IMR-90 (cell line): ENCODE results near the gene HEXD. TPM values are rescaled to one million over a fixed set of nuclear protein-coding genes. Genes with fewer than 3 reads are reported as not detected.

ENCODE experiments used
- ATAC-seq: fragments of 200-7000 bp; cut with Tn5 transposase; 2 replicates; pipeline ENCODE4 v1.9.1; 2020; ENCODE audit warnings: low read depth, mild to moderate bottlenecking, moderate library complexity
- BruUV-seq: library from RNA; stranded (reverse); fragments of 400-500 nt; replicated peaks from 2 replicates; lab custom pipeline; 2021; lab: Mats Ljungman, UMichigan
- CTCF ChIA-PET: fragments of 300-600 bp; formaldehyde crosslinking; extraction: SDS; loops from one replicate; lab custom pipeline; 2021; ENCODE audit warnings: antibody characterized with exemption; lab: Yijun Ruan, JAX
- POLR2A ChIA-PET: fragments of 300-600 bp; sonication (Branson Sonifier 250); formaldehyde crosslinking; loops from one replicate; lab custom pipeline; 2022; ENCODE audit warnings: antibody characterized with exemption; ENCODE audit not compliant: unreplicated experiment; lab: Charles Lee
- DNase-seq: peaks from one replicate; pipeline ENCODE4 v3.0.0; 2013
- H2AFZ ChIP-seq: replicated peaks from 2 replicates; pipeline ENCODE3; 2013; ENCODE audit warnings: low read length, mild to moderate bottlenecking; ENCODE audit not compliant: poor library complexity
- H2AK5ac ChIP-seq: 2 replicates; pipeline ENCODE4 v1.6.1; 2013; ENCODE audit warnings: low read depth, low read length, inconsistent platforms
- H2AK9ac ChIP-seq: replicated peaks from 2 replicates; pipeline ENCODE3; 2013; ENCODE audit warnings: mild to moderate bottlenecking, low read depth, low read length, moderate library complexity; ENCODE audit not compliant: poor library complexity
- H2BK120ac ChIP-seq: 2 replicates; pipeline ENCODE4 v1.6.1; 2013; ENCODE audit warnings: low read depth, low read length, inconsistent platforms
- H2BK15ac ChIP-seq: 3 replicates; pipeline ENCODE4 v1.6.1; 2013; ENCODE audit warnings: low read depth, low read length, inconsistent platforms
- H2BK20ac ChIP-seq: 2 replicates; pipeline ENCODE4 v1.6.1; 2013; ENCODE audit warnings: low read depth, mild to moderate bottlenecking, inconsistent platforms, low read length, moderate library complexity
- H2BK5ac ChIP-seq: 2 replicates; pipeline ENCODE4 v1.6.1; 2013; ENCODE audit warnings: mild to moderate bottlenecking, low read depth, low read length, inconsistent platforms; ENCODE audit not compliant: poor library complexity, severe bottlenecking
- H3K14ac ChIP-seq: replicated peaks from 2 replicates; pipeline ENCODE4 v1.6.1; 2013; ENCODE audit warnings: low read depth, low read length, inconsistent platforms
- H3K18ac ChIP-seq: 2 replicates; pipeline ENCODE4 v1.6.1; 2013; ENCODE audit warnings: low read depth, low read length, control low read depth
- H3K23ac ChIP-seq: 2 replicates; pipeline ENCODE4 v1.6.1; 2013; ENCODE audit warnings: low read depth, low read length, inconsistent platforms
- H3K27ac ChIP-seq: 2 replicates; pipeline ENCODE4 v1.5.1; 2013; ENCODE audit warnings: mild to moderate bottlenecking, control low read depth, low read length; ENCODE audit not compliant: insufficient read depth
- H3K27me3 ChIP-seq: 2 replicates; pipeline ENCODE4 v1.6.1; 2013; ENCODE audit warnings: low read length; ENCODE audit not compliant: control insufficient read depth, insufficient read depth
- H3K36me3 ChIP-seq: 2 replicates; pipeline ENCODE4 v1.6.1; 2013; ENCODE audit warnings: low read length, mixed read lengths; ENCODE audit not compliant: control insufficient read depth, insufficient read depth
- H3K4ac ChIP-seq: 2 replicates; pipeline ENCODE4 v1.6.1; 2013; ENCODE audit warnings: low read depth, low read length, inconsistent platforms
- H3K4me1 ChIP-seq: 2 replicates; pipeline ENCODE4 v1.6.1; 2013; ENCODE audit warnings: low read length, mixed read lengths; ENCODE audit not compliant: control insufficient read depth, insufficient read depth
- H3K4me2 ChIP-seq: 2 replicates; pipeline ENCODE4 v1.6.1; 2013; ENCODE audit warnings: low read depth, mild to moderate bottlenecking, control low read depth, low read length, moderate library complexity
- H3K4me3 ChIP-seq: 2 replicates; pipeline ENCODE4 v1.5.1; 2013; ENCODE audit warnings: low read depth, mild to moderate bottlenecking, control low read depth, low read length, moderate library complexity; ENCODE audit not compliant: insufficient read depth
- H3K56ac ChIP-seq: 2 replicates; pipeline ENCODE4 v1.6.1; 2013; ENCODE audit warnings: low read length, inconsistent platforms; ENCODE audit not compliant: insufficient read depth; ENCODE audit errors: extremely low read depth
- H3K79me1 ChIP-seq, 2 experiments: 2 replicates each; pipeline ENCODE4 v1.6.1; 2013; ENCODE audit warnings: low read length in 2 of 2, inconsistent platforms in 1 of 2, low read depth in 1 of 2
- H3K9ac ChIP-seq: 2 replicates; pipeline ENCODE4 v1.6.1; 2013; ENCODE audit warnings: low read depth, low read length, control low read depth
- H3K9me1 ChIP-seq: 2 replicates; pipeline ENCODE4 v1.6.1; 2013; ENCODE audit warnings: low read length, inconsistent platforms; ENCODE audit not compliant: insufficient read depth
- H3K9me3 ChIP-seq: 2 replicates; pipeline ENCODE4 v1.6.1; 2013; ENCODE audit warnings: low read length; ENCODE audit not compliant: control insufficient read depth, insufficient read depth
- H4K20me1 ChIP-seq: 2 replicates; pipeline ENCODE4 v1.6.1; 2013; ENCODE audit warnings: low read length, inconsistent platforms; ENCODE audit not compliant: insufficient read depth
- H4K5ac ChIP-seq: 2 replicates; pipeline ENCODE4 v1.6.1; 2013; ENCODE audit warnings: mild to moderate bottlenecking, low read depth, low read length, control low read depth
- H4K8ac ChIP-seq, 2 experiments: 2 replicates each; pipeline ENCODE4 v1.6.1; 2013; ENCODE audit warnings: low read depth in 2 of 2, low read length in 2 of 2, control low read depth in 1 of 2, inconsistent platforms in 1 of 2
- H4K91ac ChIP-seq: 2 replicates; pipeline ENCODE4 v1.6.1; 2013; ENCODE audit warnings: low read depth, low read length, inconsistent platforms; ENCODE audit not compliant: insufficient read depth
- BHLHE40 ChIP-seq: fragments of 150-350 bp; IDR thresholded peaks from 2 replicates; pipeline ENCODE4 v1.6.1; 2016; ENCODE audit warnings: mild to moderate bottlenecking, low read depth, low read length
- CEBPB ChIP-seq: IDR thresholded peaks from 2 replicates; pipeline ENCODE4 v1.6.1; 2012; ENCODE audit warnings: low read depth, low read length, improper control_type of control experiment
- CHD1 ChIP-seq: IDR thresholded peaks from 2 replicates; pipeline ENCODE4 v1.6.1; 2012; ENCODE audit warnings: low read depth, low read length, improper control_type of control experiment
- FOS ChIP-seq: fragments of 150-350 bp; IDR thresholded peaks from 2 replicates; pipeline ENCODE4 v1.6.1; 2016; ENCODE audit warnings: low read depth, low read length
- MAFK ChIP-seq: IDR thresholded peaks from 2 replicates; pipeline ENCODE4 v1.6.1; 2012; ENCODE audit warnings: low read depth, low read length, improper control_type of control experiment
- MAZ ChIP-seq: IDR thresholded peaks from 2 replicates; pipeline ENCODE4 v1.6.1; 2012; ENCODE audit warnings: low read depth, mild to moderate bottlenecking, low read length, improper control_type of control experiment, moderate library complexity, borderline replicate concordance
- MXI1 ChIP-seq: IDR thresholded peaks from 2 replicates; pipeline ENCODE4 v1.6.1; 2012; ENCODE audit warnings: low read depth, mild to moderate bottlenecking, low read length, moderate library complexity, borderline replicate concordance
- NFE2L2 ChIP-seq: fragments of 150-350 bp; IDR thresholded peaks from 2 replicates; pipeline ENCODE4 v1.6.1; 2016; ENCODE audit warnings: low read depth, mild to moderate bottlenecking, low read length
- POLR2A ChIP-seq: IDR thresholded peaks from 2 replicates; pipeline ENCODE4 v1.6.1; 2012; ENCODE audit warnings: mild to moderate bottlenecking, low read depth, low read length
- RAD21 ChIP-seq: IDR thresholded peaks from 2 replicates; pipeline ENCODE4 v1.6.1; 2012; ENCODE audit warnings: low read length, improper control_type of control experiment
- RCOR1 ChIP-seq: IDR thresholded peaks from 2 replicates; pipeline ENCODE4 v1.6.1; 2012; ENCODE audit warnings: mild to moderate bottlenecking, low read length, improper control_type of control experiment; ENCODE audit not compliant: insufficient replicate concordance
- RFX5 ChIP-seq: IDR thresholded peaks from 2 replicates; pipeline ENCODE4 v1.8.0; 2012; ENCODE audit warnings: low read depth, mild to moderate bottlenecking, low read length, moderate library complexity
- SMC3 ChIP-seq: fragments of 150-350 bp; IDR thresholded peaks from 2 replicates; pipeline ENCODE4 v1.6.1; 2016; ENCODE audit warnings: low read depth, mild to moderate bottlenecking, antibody characterized with exemption, low read length, moderate library complexity
- USF2 ChIP-seq: fragments of 150-350 bp; IDR thresholded peaks from 2 replicates; pipeline ENCODE4 v1.6.1; 2017; ENCODE audit warnings: mild to moderate bottlenecking, antibody characterized with exemption, low read length, low read depth
- WGBS, 2 experiments: methylation state at CpG; one replicate each; pipeline versions ENCODE4 v1.1.5 to v1.1.7; 2013; ENCODE audit warnings: missing lambda C conversion rate in 2 of 2; ENCODE audit not compliant: insufficient read length in 1 of 2; ENCODE audit errors: extremely low coverage in 2 of 2; 5-methylcytosine and 5-hydroxymethylcytosine counted together
- dilution Hi-C: fragments of 300-500 bp; cut with HindIII; formaldehyde crosslinking; loops from one replicate; pipeline ENCODE4 v1.14.3; 2018; ENCODE audit warnings: low sequenced_read_pairs; ENCODE audit not compliant: unreplicated experiment
- in situ Hi-C: fragments of 300-500 bp; cut with MboI; formaldehyde crosslinking; loops from 3 replicates; pipeline ENCODE4 v1.14.3; 2019; ENCODE audit warnings: low sequenced_read_pairs, inconsistent platforms, mixed read lengths
- intact Hi-C: fragments of 100-400 bp; cut with micrococcal nuclease; formaldehyde crosslinking; loops from 2 replicates; pipeline ENCODE4 v1.10.0; 2022
- polyA plus RNA-seq, 3 experiments: library from polyadenylated mRNA; depleted of rRNA; stranded (reverse); fragments of >200 nt; gene quantifications; 2 replicates each; pipeline ENCODE4 v1.2.3, GENCODE V29; 2012; ENCODE audit warnings: low replicate concordance in 1 of 3
- total RNA-seq: library from RNA; depleted of rRNA; stranded (reverse); fragments of >200 nt; gene quantifications from 2 replicates; pipeline ENCODE4 v1.2.3, GENCODE V29; 2012
- TF ChIP-seq, protein P1 (sequence below): fragments of 150-350 bp; IDR thresholded peaks from 2 replicates; pipeline ENCODE4 v1.6.1; 2016; ENCODE audit warnings: low read depth, mild to moderate bottlenecking, low read length, moderate library complexity, borderline replicate concordance
- TF ChIP-seq, protein P2 (sequence below): conservative IDR thresholded peaks from 2 replicates; pipeline ENCODE4 v1.5.1; 2012; ENCODE audit warnings: mild to moderate bottlenecking, low read depth, low read length, improper control_type of control experiment

Gene HEXD
- total and polyA plus RNA-seq, 2 of the 4 experiments (the other 2 are of a cell fraction): 3.8 to 9.5 TPM

DNA sequence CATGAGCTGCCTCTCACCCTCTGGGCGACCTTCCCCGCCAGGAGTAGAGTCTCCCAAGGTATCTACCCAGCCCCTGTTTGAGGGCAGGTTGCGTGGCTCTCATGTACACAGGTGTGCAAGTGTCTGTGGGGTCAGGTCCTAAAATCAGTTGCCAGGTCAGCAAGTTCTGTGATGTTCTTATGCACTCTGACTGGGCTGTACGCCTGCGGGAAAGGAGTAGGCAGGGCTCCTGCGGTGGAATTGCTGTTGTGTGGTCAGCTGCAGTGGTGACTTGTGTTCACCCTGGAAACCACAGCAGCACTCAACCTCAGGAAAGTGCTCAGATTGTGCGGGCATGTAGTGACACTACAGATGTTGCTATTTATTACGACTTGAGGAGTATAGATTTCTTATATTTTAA lies 59.8 kb downstream of the HEXD start:
- H3K9ac ChIP-seq: no peak overlapping the region
- TF ChIP-seq SMC3 (no peak), RCOR1 (no peak), FOS (no peak), BHLHE40 (no peak), CHD1 (no peak), NFE2L2 (no peak), RFX5 (no peak), USF2 (no peak), MAFK (no peak), MXI1 (no peak), CEBPB (no peak), POLR2A (no peak), MAZ (no peak), RAD21 (no peak)
- TF ChIP-seq, protein P1, sequence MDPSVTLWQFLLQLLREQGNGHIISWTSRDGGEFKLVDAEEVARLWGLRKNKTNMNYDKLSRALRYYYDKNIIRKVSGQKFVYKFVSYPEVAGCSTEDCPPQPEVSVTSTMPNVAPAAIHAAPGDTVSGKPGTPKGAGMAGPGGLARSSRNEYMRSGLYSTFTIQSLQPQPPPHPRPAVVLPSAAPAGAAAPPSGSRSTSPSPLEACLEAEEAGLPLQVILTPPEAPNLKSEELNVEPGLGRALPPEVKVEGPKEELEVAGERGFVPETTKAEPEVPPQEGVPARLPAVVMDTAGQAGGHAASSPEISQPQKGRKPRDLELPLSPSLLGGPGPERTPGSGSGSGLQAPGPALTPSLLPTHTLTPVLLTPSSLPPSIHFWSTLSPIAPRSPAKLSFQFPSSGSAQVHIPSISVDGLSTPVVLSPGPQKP: no peak
- TF ChIP-seq, protein P2, sequence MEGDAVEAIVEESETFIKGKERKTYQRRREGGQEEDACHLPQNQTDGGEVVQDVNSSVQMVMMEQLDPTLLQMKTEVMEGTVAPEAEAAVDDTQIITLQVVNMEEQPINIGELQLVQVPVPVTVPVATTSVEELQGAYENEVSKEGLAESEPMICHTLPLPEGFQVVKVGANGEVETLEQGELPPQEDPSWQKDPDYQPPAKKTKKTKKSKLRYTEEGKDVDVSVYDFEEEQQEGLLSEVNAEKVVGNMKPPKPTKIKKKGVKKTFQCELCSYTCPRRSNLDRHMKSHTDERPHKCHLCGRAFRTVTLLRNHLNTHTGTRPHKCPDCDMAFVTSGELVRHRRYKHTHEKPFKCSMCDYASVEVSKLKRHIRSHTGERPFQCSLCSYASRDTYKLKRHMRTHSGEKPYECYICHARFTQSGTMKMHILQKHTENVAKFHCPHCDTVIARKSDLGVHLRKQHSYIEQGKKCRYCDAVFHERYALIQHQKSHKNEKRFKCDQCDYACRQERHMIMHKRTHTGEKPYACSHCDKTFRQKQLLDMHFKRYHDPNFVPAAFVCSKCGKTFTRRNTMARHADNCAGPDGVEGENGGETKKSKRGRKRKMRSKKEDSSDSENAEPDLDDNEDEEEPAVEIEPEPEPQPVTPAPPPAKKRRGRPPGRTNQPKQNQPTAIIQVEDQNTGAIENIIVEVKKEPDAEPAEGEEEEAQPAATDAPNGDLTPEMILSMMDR: no peak
- ATAC-seq (no peak), DNase-seq (no peak)
- H3K79me1 ChIP-seq: no peaks in the 10 kb centered on the region
- no peak overlapping the region for H2AK5ac ChIP-seq
- POLR2A ChIA-PET: no interaction called here
- no peak overlapping the region for H4K5ac ChIP-seq
- dilution Hi-C loops: no loop called here
- H3K4me3 ChIP-seq: no peak overlapping the region
- no peak overlapping the region for H3K4ac ChIP-seq
- H2BK120ac ChIP-seq: no peak overlapping the region
- no peak overlapping the region for H4K91ac ChIP-seq
- no peak overlapping the region for H3K23ac ChIP-seq
- no peak overlapping the region for H2BK5ac ChIP-seq
- no peak overlapping the region for H3K18ac ChIP-seq
- no peak overlapping the region for H2BK20ac ChIP-seq
- CTCF ChIA-PET: no interaction called here
- H4K8ac ChIP-seq: no peak overlapping the region
- in situ Hi-C loops: no loop called here
- no peaks in the 10 kb centered on the region for H3K27me3 ChIP-seq
- intact Hi-C loops: no loop called here
- no peak overlapping the region for H3K27ac ChIP-seq
- peaks cover 60% of the 10 kb centered on the region for H3K36me3 ChIP-seq
- no peak overlapping the region for H2AK9ac ChIP-seq
- no peak overlapping the region for H3K56ac ChIP-seq
- no TSS peak for BruUV-seq
- H2BK15ac ChIP-seq: no peak overlapping the region
- H3K4me1 ChIP-seq: no peaks in the 10 kb centered on the region
- H2AFZ ChIP-seq: no peak overlapping the region
- no peaks in the 10 kb centered on the region for H4K20me1 ChIP-seq
- no peak overlapping the region for H3K14ac ChIP-seq
- 100% methylated on average over 3 of the region's 8 CpGs; no CpG with 5 or more reads in 1 of the 2 experiments for WGBS, 2 experiments
- H3K4me2 ChIP-seq: no peak overlapping the region
- H3K9me1 ChIP-seq: no peaks in the 10 kb centered on the region
- no peaks in the 10 kb centered on the region for H3K9me3 ChIP-seq
